Astrocyte of the cerebellum (primary cell): ENCODE measurements around the gene SMARCA4.
"Not testable (repeated sequence)": the region's sequence is repeated elsewhere in the genome, so short reads cannot be mapped to it uniquely, and the experiment has no call there.

ENCODE experiments used
- DNase-seq: peaks from one replicate; pipeline ENCODE4 v3.0.0-alpha.2; 2011; ENCODE audit warnings: low read depth
- H3K4me3 ChIP-seq: 2 replicates; pipeline ENCODE4 v1.5.1; 2011; ENCODE audit warnings: mild to moderate bottlenecking, low read depth, low read length, moderate library complexity
- in situ Hi-C: cut with HindIII; loops from 2 replicates; pipeline ENCODE4 v1.10.0; 2017; ENCODE audit warnings: low sequenced_read_pairs
- TF ChIP-seq, protein P1 (sequence below): IDR thresholded peaks from 2 replicates; pipeline ENCODE4 v1.5.1; 2012; ENCODE audit warnings: low read length, low read depth, moderate library complexity, mild to moderate bottlenecking; ENCODE audit errors: missing control alignments

The SMARCA4 gene

DNA sequence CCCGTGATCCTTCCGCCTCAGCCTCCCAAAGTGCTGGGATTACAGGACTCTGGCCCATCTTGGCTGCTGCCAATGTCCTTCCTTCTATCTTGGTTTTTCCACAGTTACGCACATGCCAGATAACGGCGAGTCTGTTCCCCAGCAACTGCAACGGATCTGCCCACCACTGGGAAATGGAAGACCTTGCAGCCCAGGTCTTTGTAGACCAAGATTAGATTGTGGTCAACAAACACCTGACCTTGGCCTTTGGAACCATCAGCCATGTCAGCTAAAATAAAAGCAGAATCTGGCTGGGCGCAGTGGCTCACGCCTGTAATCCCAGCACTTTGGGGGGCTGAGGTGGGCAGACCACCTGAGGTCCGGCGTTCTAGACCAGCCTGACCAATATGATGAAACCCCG, 118.1 kb downstream of the SMARCA4 start:
- in situ Hi-C loops = no loop called here
- no peak overlapping the region for H3K4me3 ChIP-seq
- DNase-seq = no peak
- TF ChIP-seq, protein P1, sequence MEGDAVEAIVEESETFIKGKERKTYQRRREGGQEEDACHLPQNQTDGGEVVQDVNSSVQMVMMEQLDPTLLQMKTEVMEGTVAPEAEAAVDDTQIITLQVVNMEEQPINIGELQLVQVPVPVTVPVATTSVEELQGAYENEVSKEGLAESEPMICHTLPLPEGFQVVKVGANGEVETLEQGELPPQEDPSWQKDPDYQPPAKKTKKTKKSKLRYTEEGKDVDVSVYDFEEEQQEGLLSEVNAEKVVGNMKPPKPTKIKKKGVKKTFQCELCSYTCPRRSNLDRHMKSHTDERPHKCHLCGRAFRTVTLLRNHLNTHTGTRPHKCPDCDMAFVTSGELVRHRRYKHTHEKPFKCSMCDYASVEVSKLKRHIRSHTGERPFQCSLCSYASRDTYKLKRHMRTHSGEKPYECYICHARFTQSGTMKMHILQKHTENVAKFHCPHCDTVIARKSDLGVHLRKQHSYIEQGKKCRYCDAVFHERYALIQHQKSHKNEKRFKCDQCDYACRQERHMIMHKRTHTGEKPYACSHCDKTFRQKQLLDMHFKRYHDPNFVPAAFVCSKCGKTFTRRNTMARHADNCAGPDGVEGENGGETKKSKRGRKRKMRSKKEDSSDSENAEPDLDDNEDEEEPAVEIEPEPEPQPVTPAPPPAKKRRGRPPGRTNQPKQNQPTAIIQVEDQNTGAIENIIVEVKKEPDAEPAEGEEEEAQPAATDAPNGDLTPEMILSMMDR = no peak

DNA sequence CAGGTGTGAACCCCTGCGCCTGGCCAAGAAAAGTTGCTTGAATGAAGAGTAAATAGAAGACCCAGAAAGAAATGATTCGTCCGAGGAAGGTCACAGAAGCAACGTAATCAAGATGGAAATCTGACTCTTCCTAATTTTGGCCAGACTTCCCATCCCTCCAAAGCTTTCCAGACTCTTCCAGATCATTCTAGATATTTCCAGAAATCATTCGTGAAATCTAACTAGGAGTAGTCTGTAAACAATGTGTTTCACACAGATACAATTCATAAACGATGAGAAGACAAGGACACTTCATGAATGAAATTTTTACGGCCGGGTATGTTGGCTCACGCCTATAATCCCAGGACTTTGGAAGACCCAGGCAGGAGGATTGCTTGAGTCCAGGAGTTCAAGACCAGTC, 119.2 kb downstream of the SMARCA4 start:
- TF ChIP-seq, protein P1 = no peak
- in situ Hi-C loops = no loop called here
- DNase-seq = no peak

DNA sequence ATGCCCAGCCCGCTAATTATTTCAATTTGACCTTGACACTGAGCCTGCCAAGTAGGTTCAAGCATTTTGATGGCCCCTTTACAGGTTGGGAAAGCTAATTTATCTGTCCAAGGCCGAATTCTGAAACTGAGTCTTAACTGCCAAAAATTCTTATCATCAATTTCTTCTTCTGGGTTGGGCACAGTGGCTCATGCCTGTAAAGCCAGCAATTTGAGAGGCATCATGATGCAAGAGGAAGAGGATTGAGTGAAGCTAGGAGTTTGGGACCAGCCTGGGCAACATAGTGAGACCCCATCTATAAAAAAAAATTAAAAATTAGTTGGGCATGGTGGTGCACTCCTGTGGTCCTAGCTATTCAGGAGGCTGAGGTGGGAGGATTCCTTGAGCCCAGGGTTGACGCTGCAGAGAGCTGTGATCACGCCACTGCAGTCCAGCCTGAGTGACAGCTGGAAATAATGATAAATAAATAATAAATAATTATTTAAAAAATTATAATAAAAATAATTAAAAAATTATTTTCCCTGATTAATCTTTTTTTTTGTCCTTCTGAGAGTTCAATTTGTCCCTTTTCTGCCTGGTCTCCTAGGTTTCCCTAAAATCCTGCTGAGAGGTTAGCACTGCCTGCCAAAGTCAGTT, 127.2 kb downstream of the SMARCA4 start:
- in situ Hi-C loops = no loop called here
- no peak for DNase-seq
- TF ChIP-seq, protein P1 = no peak
- H3K4me3 ChIP-seq = no peak overlapping the region

More for the DNA sequence above, 119.2 kb downstream of the SMARCA4 start:
- no peak overlapping the region for H3K4me3 ChIP-seq

DNA sequence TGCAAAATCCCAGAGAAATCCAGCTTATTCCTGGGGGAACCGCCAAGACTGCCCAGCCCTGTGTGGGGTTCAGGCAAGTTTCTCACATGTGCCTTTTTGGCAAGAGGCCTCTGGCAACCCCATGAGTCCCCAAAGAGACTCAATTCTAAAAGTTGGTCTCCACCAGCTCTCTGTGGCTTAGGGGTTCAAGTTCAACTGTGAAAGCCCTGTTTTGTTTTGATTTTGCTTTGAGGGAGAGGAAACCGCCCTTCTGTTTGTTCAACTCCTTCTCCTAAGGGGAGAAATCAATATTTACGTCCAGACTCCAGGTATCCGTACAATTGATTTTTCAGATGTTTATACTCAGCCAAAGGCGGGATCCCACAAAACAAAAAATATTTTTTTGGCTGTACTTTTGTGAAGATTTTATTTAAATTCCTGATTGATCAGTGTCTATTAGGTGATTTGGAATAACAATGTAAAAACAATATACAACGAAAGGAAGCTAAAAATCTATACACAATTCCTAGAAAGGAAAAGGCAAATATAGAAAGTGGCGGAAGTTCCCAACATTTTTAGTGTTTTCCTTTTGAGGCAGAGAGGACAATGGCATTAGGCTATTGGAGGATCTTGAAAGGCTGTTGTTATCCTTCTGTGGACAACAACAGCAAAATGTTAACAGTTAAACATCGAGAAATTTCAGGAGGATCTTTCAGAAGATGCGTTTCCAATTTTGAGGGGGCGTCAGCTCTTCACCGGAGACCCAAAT, 127.8 kb downstream of the SMARCA4 start:
- TF ChIP-seq, protein P1 = no peak
- DNase-seq = no peak
- H3K4me3 ChIP-seq = peak overlapping the region; percentile 96
- in situ Hi-C loops = no loop called here

DNA sequence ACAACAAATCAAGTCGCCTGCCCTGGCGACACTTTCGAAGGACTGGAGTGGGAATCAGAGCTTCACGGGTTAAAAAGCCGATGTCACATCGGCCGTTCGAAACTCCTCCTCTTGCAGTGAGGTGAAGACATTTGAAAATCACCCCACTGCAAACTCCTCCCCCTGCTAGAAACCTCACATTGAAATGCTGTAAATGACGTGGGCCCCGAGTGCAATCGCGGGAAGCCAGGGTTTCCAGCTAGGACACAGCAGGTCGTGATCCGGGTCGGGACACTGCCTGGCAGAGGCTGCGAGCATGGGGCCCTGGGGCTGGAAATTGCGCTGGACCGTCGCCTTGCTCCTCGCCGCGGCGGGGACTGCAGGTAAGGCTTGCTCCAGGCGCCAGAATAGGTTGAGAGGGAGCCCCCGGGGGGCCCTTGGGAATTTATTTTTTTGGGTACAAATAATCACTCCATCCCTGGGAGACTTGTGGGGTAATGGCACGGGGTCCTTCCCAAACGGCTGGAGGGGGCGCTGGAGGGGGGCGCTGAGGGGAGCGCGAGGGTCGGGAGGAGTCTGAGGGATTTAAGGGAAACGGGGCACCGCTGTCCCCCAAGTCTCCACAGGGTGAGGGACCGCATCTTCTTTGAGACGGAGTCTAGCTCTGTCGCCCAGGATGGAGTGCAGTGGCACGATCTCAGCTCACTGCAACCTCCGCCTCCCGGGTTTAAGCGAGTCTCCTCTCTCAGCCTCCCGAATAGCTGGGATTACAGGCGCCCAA, 128.6 kb downstream of the SMARCA4 start, which contains the start of gene LDLR:
Gene LDLR (plus strand): TSS at position 210 of the 760 bp plus-strand sequence. CDS start 86 bp downstream, at position 296.
- in situ Hi-C loops = no loop called here
- peak; percentile 76 for DNase-seq

DNA sequence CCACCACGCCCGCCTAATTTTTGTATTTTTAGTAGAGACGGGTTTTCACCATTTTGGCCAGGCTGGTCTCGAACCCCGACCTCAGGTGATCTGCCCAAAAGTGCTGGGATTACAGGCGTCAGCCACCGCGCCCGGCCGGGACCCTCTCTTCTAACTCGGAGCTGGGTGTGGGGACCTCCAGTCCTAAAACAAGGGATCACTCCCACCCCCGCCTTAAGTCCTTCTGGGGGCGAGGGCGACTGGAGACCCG, 129.1 kb downstream of the SMARCA4 start:
- peak overlapping the region; percentile 96 for H3K4me3 ChIP-seq
- DNase-seq, in situ Hi-C loops: not testable (repeated sequence)

More for the DNA sequence above, 128.6 kb downstream of the SMARCA4 start, which contains the start of gene LDLR:
- TF ChIP-seq, protein P1 = no peak
- H3K4me3 ChIP-seq = peak within 1 kb of the TSS; percentile 96
